ENCODE measurements around the gene MCU. TPM values are rescaled to one million over a fixed set of nuclear protein-coding genes. Genes with fewer than 3 reads are reported as not detected.

Gene MCU
- polyA plus RNA-seq, 1 donor from 2014 or later, result 22.9 TPM

DNA sequence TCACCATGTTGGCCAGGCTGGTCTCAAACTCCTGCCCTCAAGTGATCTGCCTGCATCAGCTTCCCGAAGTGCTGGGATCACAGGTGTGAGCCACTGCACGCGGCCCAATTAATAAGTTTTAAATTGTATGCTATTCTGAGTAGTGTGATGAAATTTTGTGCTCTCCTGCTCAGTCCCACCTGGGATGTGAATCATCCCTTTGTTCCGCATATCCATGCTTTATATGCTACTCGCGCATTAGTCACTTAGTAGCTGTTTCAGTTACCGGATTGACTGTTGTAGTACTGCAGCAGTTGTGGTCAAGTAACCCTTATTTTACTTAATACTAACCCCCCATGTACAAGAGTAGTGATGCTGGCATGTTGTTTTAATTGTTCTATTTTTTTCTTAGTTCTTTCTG, 154.3 kb downstream of the MCU start:
- no peak overlapping the region for H2AFZ ChIP-seq (ENCODE audit: low read depth, low read length)
- no peaks in the 10 kb centered on the region for H3K79me2 ChIP-seq (replicated peaks; ENCODE audit: insufficient read depth, low read length)
- H3K4me2 ChIP-seq (ENCODE audit: low read length), result no peak overlapping the region
- no peaks in the 10 kb centered on the region for H3F3A ChIP-seq (ENCODE audit: insufficient read depth, low read length, poor library complexity, severe bottlenecking)
- H4K20me1 ChIP-seq (ENCODE audit: insufficient read depth), result no peaks in the 10 kb centered on the region
- no peaks in the 10 kb centered on the region for H3K36me3 ChIP-seq (ENCODE audit: insufficient read depth, low read length)
- no peaks in the 10 kb centered on the region for H3K9me2 ChIP-seq (ENCODE audit: insufficient read depth, low read length)
- H3K27ac ChIP-seq (ENCODE audit: low read length), result no peak overlapping the region
- no peaks in the 10 kb centered on the region for H3K27me3 ChIP-seq (ENCODE audit: insufficient read depth, low read depth, low read length)
- H3K9ac ChIP-seq (ENCODE audit: low read length), result no peak overlapping the region
- no peaks in the 10 kb centered on the region for H3K9me3 ChIP-seq (ENCODE audit: low read length)
- TF ChIP-seq MXI1 (conservative IDR thresholded peaks at IDR 0.05; ENCODE audit: poor library complexity, severe bottlenecking) (no peak), EP300 (conservative IDR thresholded peaks at IDR 0.05; ENCODE audit: poor library complexity, severe bottlenecking) (no peak), TAF1 (IDR thresholded peaks at IDR 0.05; ENCODE audit: low read depth) (no peak), RAD21 (conservative IDR thresholded peaks at IDR 0.05) (no peak), POLR2AphosphoS5 (IDR thresholded peaks at IDR 0.05) (no peak), EZH2 (IDR thresholded peaks at IDR 0.05; ENCODE audit: borderline replicate concordance, insufficient read depth, low read length, poor library complexity, severe bottlenecking) (no peak)
- TF ChIP-seq, protein P1, sequence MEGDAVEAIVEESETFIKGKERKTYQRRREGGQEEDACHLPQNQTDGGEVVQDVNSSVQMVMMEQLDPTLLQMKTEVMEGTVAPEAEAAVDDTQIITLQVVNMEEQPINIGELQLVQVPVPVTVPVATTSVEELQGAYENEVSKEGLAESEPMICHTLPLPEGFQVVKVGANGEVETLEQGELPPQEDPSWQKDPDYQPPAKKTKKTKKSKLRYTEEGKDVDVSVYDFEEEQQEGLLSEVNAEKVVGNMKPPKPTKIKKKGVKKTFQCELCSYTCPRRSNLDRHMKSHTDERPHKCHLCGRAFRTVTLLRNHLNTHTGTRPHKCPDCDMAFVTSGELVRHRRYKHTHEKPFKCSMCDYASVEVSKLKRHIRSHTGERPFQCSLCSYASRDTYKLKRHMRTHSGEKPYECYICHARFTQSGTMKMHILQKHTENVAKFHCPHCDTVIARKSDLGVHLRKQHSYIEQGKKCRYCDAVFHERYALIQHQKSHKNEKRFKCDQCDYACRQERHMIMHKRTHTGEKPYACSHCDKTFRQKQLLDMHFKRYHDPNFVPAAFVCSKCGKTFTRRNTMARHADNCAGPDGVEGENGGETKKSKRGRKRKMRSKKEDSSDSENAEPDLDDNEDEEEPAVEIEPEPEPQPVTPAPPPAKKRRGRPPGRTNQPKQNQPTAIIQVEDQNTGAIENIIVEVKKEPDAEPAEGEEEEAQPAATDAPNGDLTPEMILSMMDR (IDR thresholded peaks at IDR 0.05; ENCODE audit: poor library complexity, severe bottlenecking), result no peak
- no peak overlapping the region for H3K4me3 ChIP-seq (ENCODE audit: low read length)

- TF ChIP-seq EP300 (conservative IDR thresholded peaks at IDR 0.05; ENCODE audit: poor library complexity, severe bottlenecking) (no peak), POLR2AphosphoS5 (IDR thresholded peaks at IDR 0.05) (no peak)
Measured at GRCh38 chr10:72847681-72848080, 155.7 kb downstream of the MCU start.

GRCh38 chr10:72850861-72851260, 158.9 kb downstream of the MCU start:
- Histone ChIP-seq H4K20me1 (ENCODE audit: insufficient read depth) (no peaks in the 10 kb centered on the region), H3K9me2 (ENCODE audit: insufficient read depth, low read length) (no peaks in the 10 kb centered on the region), H3K9ac (ENCODE audit: low read length) (no peak overlapping the region), H3K4me2 (ENCODE audit: low read length) (no peak overlapping the region), H3K36me3 (ENCODE audit: insufficient read depth, low read length) (no peaks in the 10 kb centered on the region), H2AFZ (ENCODE audit: low read depth, low read length) (no peak overlapping the region), H3K9me3 (ENCODE audit: low read length) (no peaks in the 10 kb centered on the region), H3K4me3 (ENCODE audit: low read length) (no peak overlapping the region), H3K27me3 (ENCODE audit: insufficient read depth, low read depth, low read length) (no peaks in the 10 kb centered on the region), H3F3A (ENCODE audit: insufficient read depth, low read length, poor library complexity, severe bottlenecking) (no peaks in the 10 kb centered on the region), H3K79me2 (replicated peaks; ENCODE audit: insufficient read depth, low read length) (no peaks in the 10 kb centered on the region), H3K27ac (ENCODE audit: low read length) (no peak overlapping the region)
- TF ChIP-seq RAD21 (conservative IDR thresholded peaks at IDR 0.05), result no peak
- TF ChIP-seq EP300 (conservative IDR thresholded peaks at IDR 0.05; ENCODE audit: poor library complexity, severe bottlenecking), result no peak
- TF ChIP-seq, protein P1 (IDR thresholded peaks at IDR 0.05; ENCODE audit: poor library complexity, severe bottlenecking), result no peak
- TF ChIP-seq SMC3 (conservative IDR thresholded peaks at IDR 0.05; ENCODE audit: poor library complexity), result no peak
- TF ChIP-seq TAF1 (IDR thresholded peaks at IDR 0.05; ENCODE audit: low read depth), result no peak
- no peak for TF ChIP-seq POLR2AphosphoS5 (IDR thresholded peaks at IDR 0.05)
- no peak for TF ChIP-seq MXI1 (conservative IDR thresholded peaks at IDR 0.05; ENCODE audit: poor library complexity, severe bottlenecking)
- no peak for TF ChIP-seq EZH2 (IDR thresholded peaks at IDR 0.05; ENCODE audit: borderline replicate concordance, insufficient read depth, low read length, poor library complexity, severe bottlenecking)
- TF ChIP-seq REST (IDR thresholded peaks at IDR 0.05; ENCODE audit: borderline replicate concordance), result no peak

More at GRCh38 chr10:72847681-72848080, 155.7 kb downstream of the MCU start:
- no peaks in the 10 kb centered on the region for H3K79me2 ChIP-seq (replicated peaks; ENCODE audit: insufficient read depth, low read length)
- no peak overlapping the region for H2AFZ ChIP-seq (ENCODE audit: low read depth, low read length)
- H3K27ac ChIP-seq (ENCODE audit: low read length), result no peak overlapping the region
- H3F3A ChIP-seq (ENCODE audit: insufficient read depth, low read length, poor library complexity, severe bottlenecking), result no peaks in the 10 kb centered on the region
- no peak overlapping the region for H3K4me3 ChIP-seq (ENCODE audit: low read length)
- H3K27me3 ChIP-seq (ENCODE audit: insufficient read depth, low read depth, low read length), result no peaks in the 10 kb centered on the region
- H4K20me1 ChIP-seq (ENCODE audit: insufficient read depth), result no peaks in the 10 kb centered on the region
- H3K9me3 ChIP-seq (ENCODE audit: low read length), result no peaks in the 10 kb centered on the region
- H3K4me2 ChIP-seq (ENCODE audit: low read length), result no peak overlapping the region
- H3K9me2 ChIP-seq (ENCODE audit: insufficient read depth, low read length), result no peaks in the 10 kb centered on the region
- H3K36me3 ChIP-seq (ENCODE audit: insufficient read depth, low read length), result no peaks in the 10 kb centered on the region
- no peak overlapping the region for H3K9ac ChIP-seq (ENCODE audit: low read length)

All from neural cell (in vitro differentiated cells).